ENCODE data around the gene IGFBP6. TPM values are rescaled to one million over a fixed set of nuclear protein-coding genes. Genes with fewer than 3 reads are reported as not detected.

IGFBP6 gene
- total RNA-seq, 1 experiment from 2014 or later, result 7.3 TPM

DNA sequence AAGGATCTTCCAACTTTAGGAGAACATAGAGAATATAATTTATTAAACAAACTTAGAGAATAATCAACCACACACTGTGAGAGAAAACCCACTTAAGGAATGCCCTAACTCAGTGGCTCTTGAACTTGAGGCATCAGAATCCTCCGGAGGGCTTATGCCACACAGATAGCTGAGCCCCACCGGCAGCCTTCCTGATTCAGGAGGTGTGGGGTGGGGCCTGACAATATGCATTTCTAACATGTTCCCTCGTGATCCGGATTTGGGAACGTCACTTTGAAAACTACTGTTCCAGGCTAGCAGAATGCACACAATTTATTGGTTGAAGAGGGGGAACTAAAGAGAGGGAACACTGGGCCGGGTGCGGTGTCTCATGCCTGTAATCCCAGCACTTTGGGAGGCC lies 3.8 kb downstream of the IGFBP6 start:
- Histone ChIP-seq H3K4me3 (ENCODE audit: low read depth, low read length, poor library complexity, severe bottlenecking) (no peak overlapping the region), H3K9me3 (ENCODE audit: low read depth, low read length, poor library complexity, severe bottlenecking) (no peaks in the 10 kb centered on the region), H3K4me1 (ENCODE audit: insufficient read depth, low read length, poor library complexity, severe bottlenecking) (peaks cover 23% of the 10 kb centered on the region), H3K36me3 (ENCODE audit: insufficient read depth, low read length, poor library complexity, severe bottlenecking) (no peaks in the 10 kb centered on the region), H3K27me3 (replicated peaks; ENCODE audit: insufficient read depth, low read depth, low read length, poor library complexity) (no peaks in the 10 kb centered on the region), H3K27ac (ENCODE audit: low read depth, low read length, poor library complexity, severe bottlenecking) (no peak overlapping the region)
- no peak for DNase-seq (ENCODE audit: low spot score)
- ChIA-PET POLR2A (ENCODE audit: low non-redundant PET) (no interaction called here), CTCF (no interaction called here)
- intact Hi-C loops (cut with micrococcal nuclease; ENCODE audit: unreplicated experiment), result no loop called here
- no TSS peak for BruUV-seq (replicated peaks)
- TF ChIP-seq EZH2 (IDR thresholded peaks at IDR 0.05; ENCODE audit: borderline replicate concordance, low read depth, low read length, poor library complexity, severe bottlenecking), result no peak
- TF ChIP-seq, protein P1, sequence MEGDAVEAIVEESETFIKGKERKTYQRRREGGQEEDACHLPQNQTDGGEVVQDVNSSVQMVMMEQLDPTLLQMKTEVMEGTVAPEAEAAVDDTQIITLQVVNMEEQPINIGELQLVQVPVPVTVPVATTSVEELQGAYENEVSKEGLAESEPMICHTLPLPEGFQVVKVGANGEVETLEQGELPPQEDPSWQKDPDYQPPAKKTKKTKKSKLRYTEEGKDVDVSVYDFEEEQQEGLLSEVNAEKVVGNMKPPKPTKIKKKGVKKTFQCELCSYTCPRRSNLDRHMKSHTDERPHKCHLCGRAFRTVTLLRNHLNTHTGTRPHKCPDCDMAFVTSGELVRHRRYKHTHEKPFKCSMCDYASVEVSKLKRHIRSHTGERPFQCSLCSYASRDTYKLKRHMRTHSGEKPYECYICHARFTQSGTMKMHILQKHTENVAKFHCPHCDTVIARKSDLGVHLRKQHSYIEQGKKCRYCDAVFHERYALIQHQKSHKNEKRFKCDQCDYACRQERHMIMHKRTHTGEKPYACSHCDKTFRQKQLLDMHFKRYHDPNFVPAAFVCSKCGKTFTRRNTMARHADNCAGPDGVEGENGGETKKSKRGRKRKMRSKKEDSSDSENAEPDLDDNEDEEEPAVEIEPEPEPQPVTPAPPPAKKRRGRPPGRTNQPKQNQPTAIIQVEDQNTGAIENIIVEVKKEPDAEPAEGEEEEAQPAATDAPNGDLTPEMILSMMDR (conservative IDR thresholded peaks at IDR 0.05; ENCODE audit: low read depth, low read length), result no peak

DNA sequence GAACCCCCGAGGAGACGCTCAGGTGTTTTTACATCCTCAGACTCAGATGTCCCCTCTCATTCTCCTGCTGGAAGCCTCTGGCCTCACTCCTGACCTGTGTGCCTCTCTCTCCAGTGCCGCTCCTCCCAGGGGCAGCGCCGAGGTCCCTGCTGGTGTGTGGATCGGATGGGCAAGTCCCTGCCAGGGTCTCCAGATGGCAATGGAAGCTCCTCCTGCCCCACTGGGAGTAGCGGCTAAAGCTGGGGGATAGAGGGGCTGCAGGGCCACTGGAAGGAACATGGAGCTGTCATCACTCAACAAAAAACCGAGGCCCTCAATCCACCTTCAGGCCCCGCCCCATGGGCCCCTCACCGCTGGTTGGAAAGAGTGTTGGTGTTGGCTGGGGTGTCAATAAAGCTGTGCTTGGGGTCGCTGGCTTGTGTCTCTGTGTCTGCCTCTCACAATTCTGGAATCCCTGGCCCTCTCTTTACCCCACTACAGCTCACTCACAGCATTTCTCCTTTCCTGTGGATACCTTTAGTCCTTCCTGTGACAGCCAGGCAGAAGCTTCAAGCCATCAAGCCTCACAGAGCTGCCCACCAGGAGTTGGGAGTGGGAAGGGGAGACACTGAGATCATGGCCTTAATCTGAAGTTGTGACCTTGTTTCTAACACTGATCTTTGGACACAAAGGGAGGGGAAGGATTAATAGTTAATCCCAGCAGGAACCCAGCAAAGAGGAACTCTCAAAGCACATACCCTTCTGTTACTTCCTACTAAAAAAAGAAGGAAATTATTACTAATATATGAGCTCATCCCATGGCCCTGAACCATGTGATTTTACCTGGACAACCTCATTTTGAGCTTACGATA lies 4.7 kb downstream of the IGFBP6 start:
- Histone ChIP-seq H3K4me3 (ENCODE audit: low read depth, low read length, poor library complexity, severe bottlenecking) (no peak overlapping the region), H3K27me3 (replicated peaks; ENCODE audit: insufficient read depth, low read depth, low read length, poor library complexity) (no peaks in the 10 kb centered on the region), H3K27ac (ENCODE audit: low read depth, low read length, poor library complexity, severe bottlenecking) (no peak overlapping the region), H3K9me3 (ENCODE audit: low read depth, low read length, poor library complexity, severe bottlenecking) (no peaks in the 10 kb centered on the region), H3K4me1 (ENCODE audit: insufficient read depth, low read length, poor library complexity, severe bottlenecking) (peaks cover 19% of the 10 kb centered on the region), H3K36me3 (ENCODE audit: insufficient read depth, low read length, poor library complexity, severe bottlenecking) (no peaks in the 10 kb centered on the region)
- DNase-seq (ENCODE audit: low spot score), result no peak
- intact Hi-C loops (cut with micrococcal nuclease; ENCODE audit: unreplicated experiment), result no loop called here
- ChIA-PET CTCF (interaction anchor here (0.5 to 1.3 kb wide), 4 partner anchors 23 to 75 kb away, joined by 3 to 5 read pairs (median 3); partner anchors contain the start of gene SPRYD3), POLR2A (ENCODE audit: low non-redundant PET) (no interaction called here)
- no TSS peak for BruUV-seq (replicated peaks)
- TF ChIP-seq, protein P1 (conservative IDR thresholded peaks at IDR 0.05; ENCODE audit: low read depth, low read length), result no peak
- no peak for TF ChIP-seq EZH2 (IDR thresholded peaks at IDR 0.05; ENCODE audit: borderline replicate concordance, low read depth, low read length, poor library complexity, severe bottlenecking)

DNA sequence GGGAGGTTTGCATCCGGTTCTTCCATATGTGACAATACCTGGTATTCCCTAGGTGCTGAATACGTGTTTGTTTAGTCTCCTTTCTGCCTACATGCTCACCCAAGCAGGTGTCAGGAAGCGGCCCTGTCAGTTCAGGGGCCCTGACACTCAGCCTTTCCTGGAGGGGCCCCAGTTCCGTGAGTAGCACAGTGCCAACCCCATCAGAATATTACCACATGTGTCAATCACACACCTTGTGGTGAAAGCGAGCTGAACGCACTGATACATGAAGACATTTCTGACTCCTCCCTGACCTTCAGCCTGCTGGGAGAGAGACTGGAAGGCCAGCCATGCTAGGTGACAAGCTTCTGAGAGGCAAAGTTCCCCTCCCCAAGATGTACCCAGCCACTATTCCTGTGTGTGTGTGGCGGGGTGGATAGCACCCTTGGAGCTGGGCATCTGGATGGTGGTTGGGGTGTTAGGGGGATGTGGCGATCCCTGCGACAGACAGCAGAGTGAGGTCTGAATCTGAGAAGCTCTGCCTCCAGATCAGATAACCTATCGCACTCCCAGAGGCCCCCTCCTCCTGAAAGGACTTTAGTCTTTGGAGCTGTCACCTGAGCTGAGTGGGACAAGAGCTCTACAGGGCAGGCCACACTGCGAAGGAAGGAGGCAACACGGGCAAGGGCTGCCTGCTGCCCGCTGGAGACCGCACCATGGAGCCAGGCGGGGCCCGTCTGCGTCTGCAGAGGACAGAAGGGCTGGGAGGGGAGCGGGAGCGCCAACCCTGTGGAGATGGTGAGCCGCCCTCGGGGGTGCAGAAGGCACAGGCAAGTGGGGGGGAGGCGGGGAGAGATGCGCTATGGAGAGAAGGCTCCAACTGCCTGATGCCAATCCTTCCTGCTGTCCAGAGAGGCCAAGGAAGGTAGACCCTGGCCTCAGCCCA lies 5.7 kb downstream of the IGFBP6 start, which contains the start of gene SOAT2:
Gene SOAT2 (plus strand): TSS at position 604 of the 925 bp plus-strand sequence. CDS start 92 bp downstream, at position 696.
- H3K36me3 ChIP-seq (ENCODE audit: insufficient read depth, low read length, poor library complexity, severe bottlenecking), result no peaks in the 10 kb centered on the region
- TF ChIP-seq, protein P1 (conservative IDR thresholded peaks at IDR 0.05; ENCODE audit: low read depth, low read length), result no peak
- no peak for TF ChIP-seq EZH2 (IDR thresholded peaks at IDR 0.05; ENCODE audit: borderline replicate concordance, low read depth, low read length, poor library complexity, severe bottlenecking)
- no TSS peak for BruUV-seq (replicated peaks)
- no peak for DNase-seq (ENCODE audit: low spot score)
- H3K27ac ChIP-seq (ENCODE audit: low read depth, low read length, poor library complexity, severe bottlenecking), result no peak within 1 kb of the TSS
- peaks cover 12% of the 10 kb centered on the region for H3K4me1 ChIP-seq (ENCODE audit: insufficient read depth, low read length, poor library complexity, severe bottlenecking)
- H3K9me3 ChIP-seq (ENCODE audit: low read depth, low read length, poor library complexity, severe bottlenecking), result no peaks in the 10 kb centered on the region
- H3K27me3 ChIP-seq (replicated peaks; ENCODE audit: insufficient read depth, low read depth, low read length, poor library complexity), result no peaks in the 10 kb centered on the region
- H3K4me3 ChIP-seq (ENCODE audit: low read depth, low read length, poor library complexity, severe bottlenecking), result no peak within 1 kb of the TSS
- intact Hi-C loops (cut with micrococcal nuclease; ENCODE audit: unreplicated experiment), result no loop called here
- ChIA-PET CTCF (interaction anchor here (0.5 to 1.3 kb wide), 4 partner anchors 24 to 388 kb away, joined by 3 to 5 read pairs (median 3); partner anchors contain the start of gene SPRYD3), POLR2A (ENCODE audit: low non-redundant PET) (no interaction called here)

Data from A673 (cell line).